Astrocyte of the cerebellum (primary cell): Measurements from ENCODE around the gene ARSI.

Experiments used
- DNase-seq: peaks from one replicate; pipeline ENCODE4 v3.0.0-alpha.2; 2011; ENCODE audit warnings: low read depth
- H3K4me3 ChIP-seq: 2 replicates; pipeline ENCODE4 v1.5.1; 2011; ENCODE audit warnings: mild to moderate bottlenecking, low read depth, low read length, moderate library complexity
- CTCF ChIP-seq: IDR thresholded peaks from 2 replicates; pipeline ENCODE4 v1.5.1; 2012; ENCODE audit warnings: low read length, low read depth, moderate library complexity, mild to moderate bottlenecking; ENCODE audit errors: missing control alignments
- in situ Hi-C: cut with HindIII; loops from 2 replicates; pipeline ENCODE4 v1.10.0; 2017; ENCODE audit warnings: low sequenced_read_pairs

The ARSI gene

GRCh38 chr5:150300496-150301169 is 2.1 kb downstream of the ARSI start:
- DNase-seq, result no peak
- TF ChIP-seq CTCF, result no peak
- in situ Hi-C loops, result no loop called here
- no peak overlapping the region for H3K4me3 ChIP-seq

- H3K4me3 ChIP-seq, result no peak overlapping the region
- no peak for TF ChIP-seq CTCF
- DNase-seq, result no peak
- in situ Hi-C loops, result no loop called here
These were observed 3.0 kb downstream of the ARSI start for GRCh38 chr5:150299571-150300327.

GRCh38 chr5:150298701-150299451 is 3.8 kb downstream of the ARSI start:
- TF ChIP-seq CTCF, result no peak
- H3K4me3 ChIP-seq, result no peak overlapping the region
- peak; percentile 37 for DNase-seq
- in situ Hi-C loops, result no loop called here

- no peak overlapping the region for H3K4me3 ChIP-seq
- no peak for TF ChIP-seq CTCF
- DNase-seq, result no peak
- in situ Hi-C loops, result no loop called here
These were observed 4.6 kb downstream of the ARSI start for GRCh38 chr5:150297934-150298595.

- no peak overlapping the region for H3K4me3 ChIP-seq
- no peak for TF ChIP-seq CTCF
- in situ Hi-C loops, result no loop called here
- no peak for DNase-seq
These were observed 5.3 kb downstream of the ARSI start for GRCh38 chr5:150297236-150297890.

GRCh38 chr5:150296496-150296895 is 6.2 kb downstream of the ARSI start:
- in situ Hi-C loops, result no loop called here

More at GRCh38 chr5:150296496-150296895, 6.2 kb downstream of the ARSI start:
- H3K4me3 ChIP-seq, result no peak overlapping the region
- no peak for TF ChIP-seq CTCF
- DNase-seq, result no peak
